Fibroblast of lung (primary cell): ENCODE results near the gene CLASP1.

Experiments used
- CTCF ChIP-seq, 2 donors: IDR thresholded peaks in 1 of 2; conservative IDR thresholded peaks in 1 of 2; 1 replicate in 1 of 2; 2 replicates in 1 of 2; pipeline ENCODE4 v1.5.1; 2011 to 2012; ENCODE audit warnings: low read length in 2 of 2, control low read depth in 1 of 2, inconsistent platforms in 1 of 2, low read depth in 1 of 2, mild to moderate bottlenecking in 1 of 2
- EZH2 ChIP-seq: IDR thresholded peaks from 2 replicates; pipeline ENCODE4 v1.5.1; 2012; ENCODE audit warnings: low read length, control low read depth, mild to moderate bottlenecking; ENCODE audit errors: missing control alignments

DNA sequence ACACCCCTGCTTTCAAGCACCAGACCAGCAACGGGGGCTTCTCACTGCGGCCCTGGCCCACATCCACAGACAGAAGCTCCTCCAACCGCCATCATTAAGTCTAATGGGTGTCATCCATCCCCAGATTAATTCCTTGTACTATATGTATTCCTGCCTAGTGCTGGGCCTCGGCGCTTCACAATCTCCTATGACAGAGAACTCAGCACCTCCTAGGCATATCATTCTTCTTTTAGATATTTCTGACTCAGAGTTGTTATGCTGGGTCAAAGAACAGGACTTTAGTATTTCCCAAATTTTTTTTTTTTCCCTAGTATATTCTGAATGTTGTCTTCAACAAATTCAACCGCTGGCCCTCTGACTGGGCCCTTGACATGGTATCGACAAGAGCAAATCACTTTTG lies 281.1 kb downstream of the CLASP1 start:
- TF ChIP-seq CTCF (conservative IDR thresholded peaks at IDR 0.05 in 1 of 2, IDR thresholded peaks at IDR 0.05 in 1 of 2; ENCODE audit: low read depth in 1 of 2, low read length in 2 of 2): no peak
- TF ChIP-seq EZH2: no peak
